MM.1S (cell line): ENCODE results near the gene COMMD10.

Experiments
- DNase-seq: peaks from one replicate; pipeline ENCODE4 v3.0.0-alpha.2; 2015
- H2AFZ ChIP-seq: fragments of 300-600 bp; sonication (generic); 2 replicates; pipeline ENCODE4 v1.6.0; 2016; ENCODE audit warnings: antibody characterized with exemption, low read length
- H3F3A ChIP-seq: fragments of 300-600 bp; sonication (generic); 2 replicates; pipeline ENCODE4 v1.6.1; 2016; ENCODE audit warnings: mild to moderate bottlenecking, antibody characterized with exemption, low read length, moderate library complexity, mixed read lengths; ENCODE audit not compliant: insufficient read depth
- H3K27ac ChIP-seq: fragments of 300-600 bp; sonication (generic); 2 replicates; pipeline ENCODE4 v1.5.1; 2016; ENCODE audit warnings: mild to moderate bottlenecking, low read length
- H3K27me3 ChIP-seq: fragments of 300-600 bp; sonication (generic); replicated peaks from 2 replicates; pipeline ENCODE4 v1.6.0; 2016; ENCODE audit warnings: low read length; ENCODE audit not compliant: insufficient read depth
- H3K36me3 ChIP-seq: fragments of 300-600 bp; sonication (generic); replicated peaks from 2 replicates; pipeline ENCODE4 v1.6.1; 2016; ENCODE audit warnings: mild to moderate bottlenecking, low read length, mixed read lengths; ENCODE audit not compliant: insufficient read depth
- H3K4me1 ChIP-seq: fragments of 300-600 bp; sonication (generic); 2 replicates; pipeline ENCODE4 v1.6.1; 2016; ENCODE audit warnings: low read length, mixed read lengths
- H3K4me2 ChIP-seq: fragments of 300-600 bp; sonication (generic); 2 replicates; pipeline ENCODE4 v1.6.0; 2016; ENCODE audit warnings: low read depth, low read length
- H3K4me3 ChIP-seq: fragments of 300-600 bp; sonication (generic); 2 replicates; pipeline ENCODE4 v1.5.1; 2016; ENCODE audit warnings: low read length, mixed read lengths
- H3K79me2 ChIP-seq: fragments of 300-600 bp; sonication (generic); 2 replicates; pipeline ENCODE4 v1.6.1; 2016; ENCODE audit warnings: mixed run types, low read length, mixed read lengths
- H3K9ac ChIP-seq: fragments of 300-600 bp; sonication (generic); 2 replicates; pipeline ENCODE4 v1.6.1; 2016; ENCODE audit warnings: low read length, mixed read lengths
- H3K9me2 ChIP-seq: fragments of 300-600 bp; sonication (generic); replicated peaks from 2 replicates; pipeline ENCODE4 v1.6.1; 2016; ENCODE audit warnings: mild to moderate bottlenecking, low read length, mixed read lengths; ENCODE audit not compliant: insufficient read depth
- H3K9me3 ChIP-seq: fragments of 300-600 bp; sonication (generic); replicated peaks from 2 replicates; pipeline ENCODE4 v1.6.1; 2016; ENCODE audit warnings: mild to moderate bottlenecking, low read length, mixed read lengths; ENCODE audit not compliant: insufficient read depth
- H4K20me1 ChIP-seq: fragments of 300-600 bp; sonication (generic); 2 replicates; pipeline ENCODE4 v1.6.1; 2016; ENCODE audit warnings: mild to moderate bottlenecking, low read length, moderate library complexity, mixed read lengths; ENCODE audit not compliant: insufficient read depth
- EZH2 ChIP-seq: fragments of 300-600 bp; sonication (generic); optimal IDR thresholded peaks from 2 replicates; pipeline ENCODE3; 2017; ENCODE audit warnings: low read depth, mild to moderate bottlenecking, antibody characterized with exemption, low read length, mixed read lengths
- EZH2phosphoT487 ChIP-seq: fragments of 300-600 bp; sonication (generic); IDR thresholded peaks from 2 replicates; pipeline ENCODE4 v1.6.1; 2018; ENCODE audit warnings: antibody characterized with exemption, low read length
- TF ChIP-seq, protein P1 (sequence below): fragments of 300-600 bp; sonication (generic); IDR thresholded peaks from 2 replicates; pipeline ENCODE4 v1.5.1; 2016; ENCODE audit warnings: antibody characterized with exemption, low read length, mixed read lengths

COMMD10 gene

DNA sequence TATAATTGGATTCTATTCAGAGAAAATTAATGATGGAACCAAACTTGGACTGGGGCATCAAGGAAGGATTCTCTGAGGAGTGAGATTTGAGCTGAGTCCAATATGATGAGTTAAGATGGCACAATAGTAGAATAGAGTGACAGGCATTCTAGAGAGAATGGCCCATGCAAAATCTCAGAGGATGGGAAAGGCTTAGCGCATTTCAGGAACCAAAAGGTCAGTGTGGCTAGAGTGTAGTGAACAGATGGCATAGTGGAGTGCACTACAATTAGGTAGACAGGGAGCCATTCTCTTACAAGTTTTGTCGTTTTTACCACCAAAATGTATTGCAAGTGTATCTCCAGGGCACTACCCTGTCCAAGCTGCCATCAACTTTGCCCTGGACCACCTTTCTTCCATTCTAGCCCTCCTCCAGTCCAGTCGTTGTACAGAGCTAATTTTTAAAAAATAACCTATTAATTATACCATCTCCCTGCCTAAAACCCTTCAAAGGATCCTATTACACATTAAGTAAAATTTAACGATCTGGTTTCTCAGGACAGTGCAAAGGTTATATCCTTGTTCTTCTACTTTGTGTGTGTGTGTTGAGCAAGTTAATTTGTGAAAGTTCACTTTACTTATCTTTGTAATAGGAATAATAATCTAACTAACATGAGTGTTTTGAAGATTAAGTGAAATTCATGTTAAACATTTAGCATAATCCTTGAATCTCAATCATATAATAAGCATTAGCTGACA is 211.7 kb downstream of the COMMD10 start:
- Histone ChIP-seq H4K20me1 (no peaks in the 10 kb centered on the region), H2AFZ (no peak overlapping the region), H3F3A (no peaks in the 10 kb centered on the region), H3K9me2 (no peaks in the 10 kb centered on the region), H3K4me3 (no peak overlapping the region), H3K79me2 (no peaks in the 10 kb centered on the region), H3K4me2 (no peak overlapping the region), H3K4me1 (no peaks in the 10 kb centered on the region), H3K36me3 (no peaks in the 10 kb centered on the region), H3K27me3 (no peaks in the 10 kb centered on the region), H3K27ac (no peak overlapping the region), H3K9me3 (no peaks in the 10 kb centered on the region), H3K9ac (no peak overlapping the region)
- TF ChIP-seq EZH2phosphoT487 (no peak), EZH2 (no peak)
- TF ChIP-seq, protein P1, sequence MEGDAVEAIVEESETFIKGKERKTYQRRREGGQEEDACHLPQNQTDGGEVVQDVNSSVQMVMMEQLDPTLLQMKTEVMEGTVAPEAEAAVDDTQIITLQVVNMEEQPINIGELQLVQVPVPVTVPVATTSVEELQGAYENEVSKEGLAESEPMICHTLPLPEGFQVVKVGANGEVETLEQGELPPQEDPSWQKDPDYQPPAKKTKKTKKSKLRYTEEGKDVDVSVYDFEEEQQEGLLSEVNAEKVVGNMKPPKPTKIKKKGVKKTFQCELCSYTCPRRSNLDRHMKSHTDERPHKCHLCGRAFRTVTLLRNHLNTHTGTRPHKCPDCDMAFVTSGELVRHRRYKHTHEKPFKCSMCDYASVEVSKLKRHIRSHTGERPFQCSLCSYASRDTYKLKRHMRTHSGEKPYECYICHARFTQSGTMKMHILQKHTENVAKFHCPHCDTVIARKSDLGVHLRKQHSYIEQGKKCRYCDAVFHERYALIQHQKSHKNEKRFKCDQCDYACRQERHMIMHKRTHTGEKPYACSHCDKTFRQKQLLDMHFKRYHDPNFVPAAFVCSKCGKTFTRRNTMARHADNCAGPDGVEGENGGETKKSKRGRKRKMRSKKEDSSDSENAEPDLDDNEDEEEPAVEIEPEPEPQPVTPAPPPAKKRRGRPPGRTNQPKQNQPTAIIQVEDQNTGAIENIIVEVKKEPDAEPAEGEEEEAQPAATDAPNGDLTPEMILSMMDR: no peak
- DNase-seq: no peak

DNA sequence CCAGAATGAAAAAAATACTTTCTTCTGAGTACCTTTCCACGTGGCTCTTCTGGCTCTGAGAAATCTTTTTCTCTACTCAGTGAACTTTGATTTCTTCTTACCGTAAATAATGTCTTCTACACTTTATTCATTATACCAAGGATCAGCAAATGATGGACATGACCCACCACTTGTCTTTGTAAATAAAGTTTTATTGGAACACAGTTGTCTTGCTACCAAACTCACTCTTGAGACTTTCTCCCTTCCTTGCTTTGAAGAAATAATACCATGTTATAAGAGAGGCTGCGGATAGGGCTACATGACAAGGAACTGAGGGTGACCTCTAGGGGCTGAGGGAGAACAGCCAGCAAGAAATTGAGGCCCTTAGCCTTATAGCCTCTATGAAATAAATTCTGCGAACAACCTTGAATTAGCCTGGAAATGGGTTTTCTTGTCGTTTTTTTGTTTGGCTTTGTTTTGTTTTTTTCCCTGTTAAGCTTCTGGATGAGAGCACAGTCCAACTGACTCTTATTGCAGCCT is 212.5 kb downstream of the COMMD10 start:
- Histone ChIP-seq H4K20me1 (no peaks in the 10 kb centered on the region), H3F3A (no peaks in the 10 kb centered on the region), H3K36me3 (no peaks in the 10 kb centered on the region), H3K9ac (no peak overlapping the region), H2AFZ (no peak overlapping the region), H3K4me1 (no peaks in the 10 kb centered on the region), H3K79me2 (no peaks in the 10 kb centered on the region), H3K27me3 (no peaks in the 10 kb centered on the region), H3K4me2 (no peak overlapping the region), H3K9me2 (no peaks in the 10 kb centered on the region), H3K27ac (no peak overlapping the region), H3K4me3 (no peak overlapping the region), H3K9me3 (no peaks in the 10 kb centered on the region)
- no peak for DNase-seq
- no peak for TF ChIP-seq EZH2
- TF ChIP-seq EZH2phosphoT487: no peak
- TF ChIP-seq, protein P1: no peak

DNA sequence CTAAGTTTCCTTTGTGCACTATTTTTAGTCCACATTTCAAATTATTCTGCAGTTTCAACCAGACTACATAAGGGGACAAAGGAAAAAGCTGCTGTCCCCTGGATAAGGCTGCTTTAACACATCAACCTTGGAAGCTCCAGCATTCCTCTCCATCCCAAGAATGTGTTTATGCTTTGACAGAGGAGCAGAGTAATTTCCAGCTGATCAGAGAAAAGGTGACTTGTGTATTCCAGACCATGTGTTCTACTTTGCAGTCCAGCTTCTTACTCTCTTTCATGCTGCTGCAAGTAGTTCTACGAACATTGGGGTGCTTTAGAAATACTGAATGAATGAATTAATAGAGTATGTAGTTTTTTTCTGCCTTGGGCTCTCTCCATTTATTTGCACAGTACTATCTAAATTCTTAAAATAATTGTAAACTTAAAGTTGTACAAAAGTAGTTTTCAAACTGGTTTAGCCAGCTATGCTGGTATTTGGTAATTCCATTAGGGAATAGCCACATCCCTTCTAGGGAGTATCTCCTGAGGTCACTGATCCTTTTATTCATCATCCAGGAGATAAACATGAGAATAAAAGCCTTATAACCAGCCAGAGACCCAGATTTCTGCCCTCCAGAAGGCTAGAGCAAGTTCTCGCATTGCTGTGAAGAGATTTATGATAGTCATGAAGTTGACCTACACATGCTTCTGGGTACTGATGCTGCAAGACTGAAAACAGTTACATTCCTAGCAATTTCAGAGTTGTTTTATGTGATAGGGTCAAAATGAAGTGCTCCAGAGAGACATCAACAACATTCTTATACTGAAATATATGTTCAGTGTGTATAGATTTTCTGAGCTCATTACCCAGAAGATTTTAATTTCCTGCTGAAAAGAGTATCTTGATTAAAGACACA is 215.2 kb downstream of the COMMD10 start:
- no peak overlapping the region for H3K9ac ChIP-seq
- no peaks in the 10 kb centered on the region for H3K79me2 ChIP-seq
- H3K4me3 ChIP-seq: no peak overlapping the region
- no peak overlapping the region for H3K4me2 ChIP-seq
- no peaks in the 10 kb centered on the region for H3K27me3 ChIP-seq
- no peaks in the 10 kb centered on the region for H3F3A ChIP-seq
- no peak for DNase-seq
- H3K27ac ChIP-seq: no peak overlapping the region
- H2AFZ ChIP-seq: no peak overlapping the region
- no peaks in the 10 kb centered on the region for H3K9me2 ChIP-seq
- no peak for TF ChIP-seq EZH2phosphoT487
- TF ChIP-seq, protein P1: no peak
- TF ChIP-seq EZH2: no peak
- no peaks in the 10 kb centered on the region for H4K20me1 ChIP-seq
- no peaks in the 10 kb centered on the region for H3K9me3 ChIP-seq
- H3K4me1 ChIP-seq: no peaks in the 10 kb centered on the region
- H3K36me3 ChIP-seq: no peaks in the 10 kb centered on the region
